HG03354 (cell line): ENCODE measurements around the gene CCDC124.
"Not testable (repeated sequence)": the region's sequence is repeated elsewhere in the genome, so short reads cannot be mapped to it uniquely, and the experiment has no call there.

Source experiments
- ATAC-seq: cut with Tn5 transposase; IDR thresholded peaks from one replicate; pipeline ENCODE4 v1.9.1; 2021; ENCODE audit warnings: mild to moderate bottlenecking; ENCODE audit not compliant: unreplicated experiment, poor library complexity, severe bottlenecking

CCDC124 gene

GRCh38 chr19:17932485-17933338, at the start of gene CCDC124:
CCDC124 (plus strand) TSS chr19:17933015; CDS start chr19:17936421, 3,406 bp downstream.
- peak; percentile 83 for ATAC-seq

- ATAC-seq = no peak
Observed at GRCh38 chr19:17883627-17884410, 49.0 kb upstream of the CCDC124 start.

- ATAC-seq = no peak
Observed at GRCh38 chr19:17886515-17886914, 46.3 kb upstream of the CCDC124 start.

GRCh38 chr19:17887221-17887620, 45.6 kb upstream of the CCDC124 start:
- ATAC-seq = not testable (repeated sequence)

DNA sequence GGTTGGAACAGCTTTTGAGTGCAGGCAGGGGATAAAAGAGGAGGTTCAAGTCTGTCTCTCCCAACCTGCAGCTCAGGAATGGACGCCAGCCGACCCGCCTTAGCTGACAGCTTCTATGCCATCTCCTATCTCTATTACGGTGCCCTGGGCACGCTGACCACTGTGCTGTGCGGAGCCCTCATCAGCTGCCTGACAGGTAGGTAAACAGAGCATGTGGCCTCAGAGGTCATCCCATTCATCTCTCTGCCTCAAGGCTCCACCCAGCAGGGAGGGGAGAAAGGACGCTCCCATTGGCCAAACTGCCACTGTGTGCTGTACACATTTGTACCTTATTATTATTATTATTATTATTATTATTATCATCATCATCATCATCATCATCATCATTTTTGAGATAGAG, 44.6 kb upstream of the CCDC124 start:
- ATAC-seq = no peak

DNA sequence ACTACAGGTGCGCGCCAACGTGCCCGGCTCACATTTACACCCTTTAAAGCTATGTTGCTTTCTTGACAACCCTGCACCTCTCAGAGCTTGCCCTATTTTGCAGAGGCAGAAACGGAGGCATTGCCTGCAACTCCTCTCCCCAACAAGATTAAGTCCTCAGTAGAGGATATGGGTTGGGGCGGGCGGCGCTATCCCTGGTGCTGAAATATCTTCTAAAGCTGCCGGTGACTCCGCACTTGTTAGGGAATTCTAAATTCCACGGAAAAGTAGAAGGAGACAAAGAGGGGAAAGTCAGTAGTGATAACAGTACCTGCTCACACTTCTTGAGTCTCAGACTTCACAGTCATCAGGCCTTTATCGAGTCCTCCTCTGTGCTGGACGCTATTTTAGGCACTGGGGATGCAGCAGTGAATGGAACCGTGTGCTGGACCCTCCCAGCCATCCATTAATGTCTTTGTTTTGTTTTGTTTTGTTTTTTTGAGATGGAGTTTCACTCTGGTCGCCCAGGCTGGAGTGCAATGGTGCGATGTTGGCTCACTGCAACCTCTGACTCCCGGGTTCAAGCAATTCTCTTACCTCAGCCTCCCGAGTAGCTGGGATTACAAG, 43.1 kb upstream of the CCDC124 start:
- ATAC-seq = no peak

DNA sequence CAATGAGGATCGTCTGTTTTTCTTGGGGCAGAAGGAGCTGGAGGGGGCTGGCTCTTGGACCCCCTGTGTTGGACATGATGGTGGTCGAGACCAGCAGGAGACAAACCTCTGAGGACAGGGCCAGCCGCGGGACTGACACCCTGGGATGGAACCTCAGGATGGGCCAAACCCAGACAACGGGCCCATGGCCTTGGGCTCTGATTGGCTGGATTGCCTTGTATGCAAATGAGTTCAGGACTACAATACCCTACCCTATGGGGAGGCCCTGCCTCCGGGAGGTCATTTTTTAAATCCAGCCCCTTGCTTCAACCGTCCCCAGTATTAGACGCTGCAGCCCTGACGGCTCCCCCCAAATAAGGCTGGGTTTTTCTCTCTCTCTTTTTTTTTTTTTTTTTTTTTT, 39.0 kb upstream of the CCDC124 start:
- ATAC-seq = no peak

DNA sequence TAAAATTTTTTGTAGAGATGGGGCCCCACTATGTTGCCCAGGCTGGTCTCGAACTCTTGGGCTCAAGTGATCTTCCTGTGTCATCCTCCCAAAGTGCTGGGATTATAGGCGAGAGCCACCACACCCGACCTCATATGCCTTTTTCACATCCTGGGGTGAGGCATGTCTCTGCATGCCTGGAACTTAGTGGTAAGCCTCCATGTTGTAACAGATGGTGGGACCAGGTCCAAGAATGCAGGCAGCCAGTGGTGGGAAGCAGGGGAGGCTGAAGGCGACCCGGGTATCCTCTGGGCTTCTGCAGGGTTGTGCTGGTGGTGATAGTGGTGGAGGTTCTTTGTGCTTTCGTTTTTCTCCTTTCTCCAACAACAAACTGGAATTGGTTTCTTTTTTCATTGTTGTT, 30.1 kb upstream of the CCDC124 start:
- no peak for ATAC-seq

- no peak for ATAC-seq
Observed at GRCh38 chr19:17908244-17908643, 24.6 kb upstream of the CCDC124 start.

DNA sequence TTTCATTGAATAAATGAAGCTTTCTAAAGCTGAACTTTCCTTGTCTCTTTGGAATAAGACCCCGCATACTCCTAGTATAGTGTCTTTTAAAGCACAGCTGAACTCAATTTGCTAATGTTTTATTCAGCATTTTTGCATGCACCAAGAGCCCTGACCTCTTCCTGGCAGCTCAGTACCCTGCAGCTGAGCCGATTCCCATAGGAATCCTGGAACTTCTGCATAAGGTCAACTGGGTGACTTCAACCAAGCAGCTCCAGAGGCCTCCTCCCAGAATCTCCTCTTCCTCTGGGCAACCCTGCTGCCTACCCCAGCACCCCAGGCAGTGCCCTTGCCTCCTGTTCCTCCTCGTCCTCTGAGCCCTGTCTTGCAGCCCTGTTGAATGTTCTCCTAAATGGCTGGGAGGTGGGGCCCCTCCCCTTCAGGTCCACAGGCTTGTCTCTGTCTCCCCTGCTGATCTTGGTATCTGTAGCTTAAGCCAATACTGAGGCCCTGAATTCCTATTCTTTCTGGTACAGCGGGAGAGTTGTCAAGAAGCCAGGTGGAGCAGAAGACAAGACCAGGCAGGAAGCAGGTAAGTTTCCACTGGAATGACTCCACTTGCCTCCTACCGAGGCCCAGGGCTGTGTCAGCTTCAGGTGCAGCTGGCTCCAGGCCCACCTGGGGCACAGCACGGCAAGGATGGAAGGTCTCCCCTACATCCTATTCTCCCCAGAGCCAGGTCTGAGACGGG, 23.6 kb upstream of the CCDC124 start:
- no peak for ATAC-seq

DNA sequence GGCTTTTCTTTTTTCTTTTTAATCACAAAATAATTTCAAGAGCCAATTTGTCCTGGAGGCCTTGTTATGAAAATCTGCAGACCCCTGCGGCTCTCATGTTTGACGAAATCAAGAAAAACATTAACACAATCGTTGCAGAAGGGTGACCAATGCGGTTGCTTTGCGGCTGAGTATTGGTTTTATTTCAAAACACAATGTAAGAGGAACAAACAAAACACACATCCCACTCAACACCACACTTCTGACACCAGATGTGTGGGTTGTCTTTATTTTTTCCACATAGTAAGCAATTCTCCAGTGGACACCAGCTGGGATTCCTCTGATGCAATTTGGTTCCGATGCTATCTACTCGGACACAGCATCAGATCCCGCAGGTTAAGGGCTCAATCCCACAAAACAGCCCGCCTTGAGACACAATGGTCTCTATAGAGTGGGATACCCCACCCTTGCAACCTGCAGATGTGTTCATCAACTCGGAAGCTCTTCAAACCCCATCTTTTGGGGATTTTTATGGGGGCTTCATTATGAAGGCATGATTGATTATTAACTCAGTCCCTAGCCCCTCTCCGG, 21.9 kb upstream of the CCDC124 start:
- ATAC-seq = no peak

- no peak for ATAC-seq
Observed at GRCh38 chr19:17915940-17916593, 16.7 kb upstream of the CCDC124 start.

DNA sequence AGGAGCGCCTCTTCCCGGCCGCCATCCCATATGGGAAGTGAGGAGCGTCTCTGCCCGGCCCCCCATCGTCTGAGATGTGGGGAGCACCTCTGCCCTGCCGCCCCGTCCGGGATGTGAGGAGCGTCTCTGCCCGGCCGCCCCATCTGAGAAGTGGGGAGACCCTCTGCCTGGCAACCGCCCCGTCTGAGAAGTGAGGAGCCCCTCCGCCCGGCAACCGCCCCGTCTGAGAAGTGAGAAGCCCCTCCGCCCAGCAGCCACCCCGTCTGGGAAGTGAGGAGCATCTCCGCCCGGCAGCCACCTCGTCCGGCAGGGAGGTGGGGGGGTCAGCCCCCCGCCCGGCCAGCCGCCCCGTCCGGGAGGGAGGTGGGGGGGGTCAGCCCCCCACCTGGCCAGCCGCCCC, 14.7 kb upstream of the CCDC124 start:
- not testable (repeated sequence) for ATAC-seq

DNA sequence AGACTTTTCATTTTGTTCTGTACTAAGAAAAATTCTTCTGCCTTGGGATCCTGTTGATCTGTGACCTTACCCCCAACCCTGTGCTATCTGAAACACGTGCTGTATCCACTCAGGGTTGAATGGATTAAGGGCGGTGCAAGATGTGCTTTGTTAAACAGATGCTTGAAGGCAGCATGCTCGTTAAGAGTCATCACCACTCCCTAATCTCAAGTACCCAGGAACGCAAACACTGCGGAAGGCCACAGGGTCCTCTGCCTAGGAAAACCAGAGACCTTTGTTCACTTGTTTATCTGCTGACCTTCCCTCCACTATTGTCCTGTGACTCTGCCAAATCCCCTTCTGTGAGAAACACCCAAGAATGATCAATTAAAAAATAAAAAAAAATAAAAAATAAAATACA, 13.7 kb upstream of the CCDC124 start:
- ATAC-seq = not testable (repeated sequence)

DNA sequence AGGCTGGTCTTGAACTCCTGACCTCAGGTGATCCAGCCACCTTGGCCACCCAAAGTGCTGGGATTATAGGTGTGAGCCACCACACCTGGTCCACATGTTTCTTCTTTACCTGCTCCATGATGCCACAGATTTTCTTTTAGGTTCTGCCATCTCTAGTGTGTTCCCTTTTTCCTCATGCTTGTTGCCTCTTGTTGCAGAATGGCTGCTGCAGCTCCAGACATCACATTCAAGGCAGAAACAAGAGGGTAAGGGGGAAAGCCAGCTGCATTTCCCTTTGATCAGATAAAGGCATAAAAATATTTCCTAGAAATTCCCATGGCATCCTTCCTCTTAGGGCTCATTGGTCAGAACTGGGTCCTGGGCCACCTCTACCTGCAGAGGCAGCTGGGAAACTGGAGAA, 12.3 kb upstream of the CCDC124 start:
- ATAC-seq = no peak

DNA sequence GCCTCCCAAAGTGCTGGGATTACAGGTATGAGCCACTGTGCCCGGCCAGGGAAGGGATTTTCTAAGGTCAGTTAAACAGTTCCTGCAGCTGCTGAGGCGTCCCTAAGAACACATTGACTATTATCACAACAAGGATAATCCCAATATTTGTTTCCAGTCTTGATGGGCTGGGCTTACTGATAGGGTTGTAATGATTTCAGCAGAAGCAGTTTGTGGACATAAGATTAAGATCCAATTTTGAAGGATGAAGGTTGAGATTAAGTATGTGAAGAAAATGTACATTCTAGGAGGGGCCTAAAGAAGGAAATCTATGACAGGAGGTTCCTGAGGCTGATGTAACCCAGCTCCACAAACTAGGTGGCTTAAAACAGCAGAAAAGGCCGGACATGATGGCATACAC, 10.7 kb upstream of the CCDC124 start:
- ATAC-seq = no peak

- no peak for ATAC-seq
Observed at GRCh38 chr19:17926044-17926443, 6.8 kb upstream of the CCDC124 start.

GRCh38 chr19:17929056-17929455, 3.8 kb upstream of the CCDC124 start:
- no peak for ATAC-seq

GRCh38 chr19:17931532-17932191, 1.2 kb upstream of the CCDC124 start:
- ATAC-seq = no peak
